Transverse colon (tissue), 4 donors: ENCODE data around the gene GHRHR. TPM values are rescaled to one million over a fixed set of nuclear protein-coding genes. Genes with fewer than 3 reads are reported as not detected.

ENCODE experiments used
- DNase-seq: peaks from one replicate; pipeline ENCODE4 v3.0.0-alpha.2; 2019
- H3K27ac ChIP-seq, 4 donors: fragments of 200-600 bp; sonication (generic); 2 replicates each; pipeline ENCODE4 v1.5.1; 2016 to 2018; ENCODE audit warnings: inconsistent platforms in 4 of 4
- H3K27me3 ChIP-seq: fragments of 200-600 bp; sonication (generic); 2 replicates; pipeline ENCODE4 v1.5.1; 2017; ENCODE audit warnings: inconsistent platforms
- H3K36me3 ChIP-seq, 4 donors: fragments of 200-600 bp; sonication (generic); 2 replicates each; pipeline ENCODE4 v1.5.1; 2017 to 2019; ENCODE audit warnings: inconsistent platforms in 4 of 4
- H3K4me1 ChIP-seq, 4 donors: fragments of 200-600 bp; sonication (generic); 2 replicates each; pipeline ENCODE4 v1.5.1; 2017 to 2020; ENCODE audit warnings: inconsistent platforms in 4 of 4
- H3K4me3 ChIP-seq, 4 donors: fragments of 200-600 bp; sonication (generic); 1 replicate in 1 of 4; 2 replicates in 3 of 4; pipeline versions ENCODE4 v1.5.1 to v1.6.1; 2017 to 2019; ENCODE audit warnings: inconsistent platforms in 4 of 4
- H3K9me3 ChIP-seq, 2 donors: fragments of 200-600 bp; sonication (generic); 2 replicates each; pipeline ENCODE4 v1.5.1; 2017 to 2019; ENCODE audit warnings: inconsistent platforms in 2 of 2
- EP300 ChIP-seq: sonication (generic); formaldehyde crosslinking; IDR thresholded peaks from one replicate; pipeline ENCODE4 v1.6.1; 2017; ENCODE audit warnings: antibody characterized with exemption, low read depth
- POLR2A ChIP-seq: fragments of 450-650 bp; IDR thresholded peaks from one replicate; pipeline ENCODE4 v1.6.1; 2016; ENCODE audit warnings: antibody characterized with exemption, mild to moderate bottlenecking, moderate library complexity
- POLR2AphosphoS5 ChIP-seq, 3 donors: sonication (generic); formaldehyde crosslinking; IDR thresholded peaks; one replicate each; pipeline ENCODE4 v1.6.1; 2016; ENCODE audit warnings: antibody characterized with exemption in 3 of 3
- WGBS, 2 donors: methylation state at CpG; one replicate each; pipeline ENCODE4 v1.1.5; 2018; ENCODE audit warnings: low coverage in 1 of 2; 5-methylcytosine and 5-hydroxymethylcytosine counted together
- in situ Hi-C, 4 donors: fragments of 200-750 bp; cut with MboI; loops; one replicate each; pipeline versions ENCODE4 v1.15.0 to v1.15.1; 2017; ENCODE audit warnings: low sequenced_read_pairs in 3 of 4, low pct_ligation_motif_present in 1 of 4, low pct_unique_long_range_greater_than_20kb in 1 of 4
- intact Hi-C: fragments of 100-400 bp; cut with DNase I; formaldehyde crosslinking; loops from one replicate; pipeline ENCODE4 v1.15.1; 2023; ENCODE audit warnings: low total_unique reads
- total RNA-seq, 4 donors: library from RNA; depleted of rRNA; stranded (reverse); fragments of >200 nt; gene quantifications; one replicate each; pipeline ENCODE4 v1.1.0, GENCODE V29; 2016
- TF ChIP-seq, protein P1 (sequence below), 5 experiments: fragments of 200-600 bp in 3 of 5; fragments of 450-650 bp in 2 of 5; sonication (generic) in 3 of 5; IDR thresholded peaks; 1 replicate in 2 of 5; 2 replicates in 3 of 5; pipeline ENCODE4 v1.5.1; 2016 to 2017; ENCODE audit warnings: antibody characterized with exemption in 5 of 5, inconsistent platforms in 3 of 5, mild to moderate bottlenecking in 2 of 5, moderate library complexity in 1 of 5

Gene GHRHR
- total RNA-seq, 4 donors from 2014 or later = not detected

DNA sequence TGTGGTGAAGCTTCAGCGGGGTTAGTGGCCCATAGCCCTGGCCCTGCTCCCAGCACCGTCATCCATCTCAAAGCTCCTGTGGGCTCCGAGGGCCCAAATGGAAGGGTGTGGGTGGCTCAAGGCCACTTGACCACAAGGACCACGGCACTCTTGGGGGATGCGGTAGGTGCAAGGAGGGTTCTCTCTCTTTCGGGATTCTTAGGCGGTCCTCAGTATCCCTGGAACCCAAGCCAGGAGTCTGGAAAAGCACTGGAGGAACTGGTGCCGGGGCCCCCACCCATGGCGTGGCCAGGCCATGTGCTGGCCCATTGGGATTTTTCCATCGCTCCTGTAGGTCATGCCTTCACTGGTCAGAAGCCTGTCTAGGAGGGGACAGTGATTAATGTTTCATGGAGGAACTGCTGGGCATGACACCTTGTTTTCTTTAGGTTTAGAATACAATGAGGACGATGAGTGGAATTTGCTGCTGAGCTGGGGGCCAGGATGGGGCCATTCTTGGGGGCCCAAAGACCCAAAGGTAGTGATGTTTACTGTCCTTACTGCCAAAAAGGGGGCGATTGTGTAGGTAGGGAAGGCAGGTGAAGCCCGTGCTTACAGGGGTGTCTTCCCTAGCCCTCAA lies 35.4 kb upstream of the GHRHR start:
- H3K9me3 ChIP-seq = peaks cover 0 to 3% of the 10 kb centered on the region in 2 donors
- H3K4me3 ChIP-seq = no peak overlapping the region
- no peak overlapping the region for H3K27ac ChIP-seq
- intact Hi-C loops = no loop called here
- in situ Hi-C loops = no loop called here
- DNase-seq = no peak
- WGBS, 2 donors = 90% methylated on average over 13 of the region's 13 CpGs; no CpG with 5 or more reads in 1 of the 2 donors
- H3K4me1 ChIP-seq = no peaks in the 10 kb centered on the region
- no peaks in the 10 kb centered on the region for H3K36me3 ChIP-seq
- TF ChIP-seq, protein P1, sequence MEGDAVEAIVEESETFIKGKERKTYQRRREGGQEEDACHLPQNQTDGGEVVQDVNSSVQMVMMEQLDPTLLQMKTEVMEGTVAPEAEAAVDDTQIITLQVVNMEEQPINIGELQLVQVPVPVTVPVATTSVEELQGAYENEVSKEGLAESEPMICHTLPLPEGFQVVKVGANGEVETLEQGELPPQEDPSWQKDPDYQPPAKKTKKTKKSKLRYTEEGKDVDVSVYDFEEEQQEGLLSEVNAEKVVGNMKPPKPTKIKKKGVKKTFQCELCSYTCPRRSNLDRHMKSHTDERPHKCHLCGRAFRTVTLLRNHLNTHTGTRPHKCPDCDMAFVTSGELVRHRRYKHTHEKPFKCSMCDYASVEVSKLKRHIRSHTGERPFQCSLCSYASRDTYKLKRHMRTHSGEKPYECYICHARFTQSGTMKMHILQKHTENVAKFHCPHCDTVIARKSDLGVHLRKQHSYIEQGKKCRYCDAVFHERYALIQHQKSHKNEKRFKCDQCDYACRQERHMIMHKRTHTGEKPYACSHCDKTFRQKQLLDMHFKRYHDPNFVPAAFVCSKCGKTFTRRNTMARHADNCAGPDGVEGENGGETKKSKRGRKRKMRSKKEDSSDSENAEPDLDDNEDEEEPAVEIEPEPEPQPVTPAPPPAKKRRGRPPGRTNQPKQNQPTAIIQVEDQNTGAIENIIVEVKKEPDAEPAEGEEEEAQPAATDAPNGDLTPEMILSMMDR (IDR thresholded peaks at IDR 0.05) = no peak
- no peak for TF ChIP-seq EP300
- H3K27me3 ChIP-seq = no peaks in the 10 kb centered on the region

DNA sequence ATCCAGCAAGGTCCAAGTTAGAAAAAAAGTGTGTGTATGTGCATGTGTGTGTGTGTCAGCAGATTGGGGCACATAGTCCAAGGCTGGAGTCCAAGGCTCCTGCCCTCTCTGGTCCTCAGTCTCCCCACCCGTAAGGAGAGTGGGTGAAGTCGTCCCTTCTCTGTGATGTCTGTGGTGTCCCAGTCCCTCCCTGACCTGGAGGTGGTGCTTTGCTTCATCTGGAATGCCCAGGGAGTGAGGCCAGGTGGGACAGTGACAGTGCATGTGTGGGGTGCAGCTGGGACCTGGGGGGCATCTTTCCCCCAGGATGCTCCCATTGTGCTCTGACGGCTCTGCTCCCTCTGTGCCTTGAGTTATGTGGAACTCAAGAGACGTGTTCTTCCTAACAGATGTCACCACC lies 34.1 kb upstream of the GHRHR start:
- Histone ChIP-seq H3K27ac (no peak overlapping the region), H3K4me3 (no peak overlapping the region), H3K4me1 (peaks cover 0 to 1% (median 0%) of the 10 kb centered on the region in 4 donors), H3K27me3 (no peaks in the 10 kb centered on the region), H3K36me3 (no peaks in the 10 kb centered on the region), H3K9me3 (peaks cover 0 to 3% of the 10 kb centered on the region in 2 donors)
- TF ChIP-seq POLR2AphosphoS5 (IDR thresholded peaks at IDR 0.05) (no peak), EP300 (no peak)
- intact Hi-C loops = no loop called here
- 85 to 100% methylated on average over 1 to 4 of the region's 4 CpGs for WGBS, 2 donors
- no peak for DNase-seq
- in situ Hi-C loops = no loop called here

DNA sequence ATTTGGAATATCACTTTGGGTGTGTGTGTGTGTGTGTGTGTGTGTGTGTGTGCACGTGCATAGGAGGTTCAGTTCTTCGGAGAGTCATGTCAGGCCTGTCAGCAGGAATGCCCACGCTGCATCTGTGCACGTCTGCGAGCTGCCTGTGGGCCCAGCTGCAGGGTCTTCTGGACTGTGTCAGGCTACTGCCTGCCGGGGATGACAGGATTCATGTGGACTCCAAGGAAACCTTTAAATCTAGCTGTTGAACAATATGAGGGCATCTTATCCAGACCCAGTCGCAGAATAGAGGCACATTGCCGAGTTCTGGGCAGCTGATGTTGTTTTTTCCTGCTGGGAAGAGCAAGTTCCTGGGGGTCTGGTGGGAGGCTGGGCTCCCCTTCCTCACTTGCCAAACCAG lies 33.1 kb upstream of the GHRHR start:
- H3K9me3 ChIP-seq = peaks cover 0 to 3% of the 10 kb centered on the region in 2 donors
- WGBS, 2 donors = 78% methylated on average over 8 of the region's 8 CpGs; no CpG with 5 or more reads in 1 of the 2 donors
- H3K4me3 ChIP-seq = no peak overlapping the region
- in situ Hi-C loops (no loop called here), intact Hi-C loops (no loop called here)
- no peak for DNase-seq
- no peak for TF ChIP-seq POLR2A
- peak in 2 of 3 donors; percentile 43 to 45 for TF ChIP-seq POLR2AphosphoS5 (IDR thresholded peaks at IDR 0.05)
- no peaks in the 10 kb centered on the region for H3K36me3 ChIP-seq
- no peaks in the 10 kb centered on the region for H3K27me3 ChIP-seq
- H3K27ac ChIP-seq = peak overlapping the region in 1 of 4 donors; percentile 49
- H3K4me1 ChIP-seq = peaks cover 2 to 6% (median 4%) of the 10 kb centered on the region in 4 donors

DNA sequence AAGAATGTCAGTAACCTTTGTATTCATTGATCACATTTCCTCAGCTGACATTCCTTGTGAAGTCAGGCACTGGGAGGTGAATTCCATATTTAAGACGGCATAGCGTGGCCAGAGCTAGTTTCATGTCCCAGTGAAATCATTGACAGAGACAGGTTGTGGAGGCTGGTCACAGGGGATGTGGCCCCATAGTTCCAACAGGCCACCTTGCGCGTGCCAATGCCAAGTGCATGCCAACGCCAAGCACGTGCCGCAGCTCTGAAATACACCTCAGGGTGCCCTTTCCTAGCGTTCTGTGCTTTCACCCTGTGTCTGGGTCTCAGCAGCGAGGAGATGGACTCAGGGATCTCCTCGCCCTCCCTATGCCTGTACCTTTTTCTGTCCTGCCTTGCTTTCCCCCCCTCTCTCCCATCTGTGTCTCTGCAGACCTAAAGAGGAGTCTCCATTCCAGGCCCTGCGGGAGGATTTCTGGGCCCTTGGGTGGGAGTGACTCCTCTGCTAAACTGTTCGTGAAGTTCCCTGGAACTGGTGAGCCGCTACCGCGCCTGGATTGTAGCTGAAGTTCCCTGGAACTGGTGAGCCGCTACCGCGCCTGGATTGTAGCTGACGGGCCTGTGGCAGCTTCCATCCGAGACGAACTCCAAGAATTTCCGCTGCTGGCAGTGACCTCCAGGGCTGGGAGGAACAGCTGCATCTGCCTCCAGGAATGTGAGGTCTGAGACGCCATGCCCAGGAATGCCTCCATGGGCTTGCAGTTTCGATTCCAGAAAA lies 32.4 kb upstream of the GHRHR start:
- H3K36me3 ChIP-seq = no peaks in the 10 kb centered on the region
- TF ChIP-seq, protein P1 (IDR thresholded peaks at IDR 0.05) = no peak
- TF ChIP-seq POLR2A = no peak
- TF ChIP-seq POLR2AphosphoS5 (IDR thresholded peaks at IDR 0.05) = no peak
- no peaks in the 10 kb centered on the region for H3K27me3 ChIP-seq
- peaks cover 2 to 12% (median 7%) of the 10 kb centered on the region in 4 donors for H3K4me1 ChIP-seq
- intact Hi-C loops = no loop called here
- no peak for DNase-seq
- 79 to 83% methylated on average over 2 to 24 of the region's 24 CpGs for WGBS, 2 donors
- peak overlapping the region in 3 of 4 donors; percentile 40 to 49 (median 43) for H3K27ac ChIP-seq
- in situ Hi-C loops = no loop called here
- H3K4me3 ChIP-seq = no peak overlapping the region
- peaks cover 0 to 3% of the 10 kb centered on the region in 2 donors for H3K9me3 ChIP-seq

DNA sequence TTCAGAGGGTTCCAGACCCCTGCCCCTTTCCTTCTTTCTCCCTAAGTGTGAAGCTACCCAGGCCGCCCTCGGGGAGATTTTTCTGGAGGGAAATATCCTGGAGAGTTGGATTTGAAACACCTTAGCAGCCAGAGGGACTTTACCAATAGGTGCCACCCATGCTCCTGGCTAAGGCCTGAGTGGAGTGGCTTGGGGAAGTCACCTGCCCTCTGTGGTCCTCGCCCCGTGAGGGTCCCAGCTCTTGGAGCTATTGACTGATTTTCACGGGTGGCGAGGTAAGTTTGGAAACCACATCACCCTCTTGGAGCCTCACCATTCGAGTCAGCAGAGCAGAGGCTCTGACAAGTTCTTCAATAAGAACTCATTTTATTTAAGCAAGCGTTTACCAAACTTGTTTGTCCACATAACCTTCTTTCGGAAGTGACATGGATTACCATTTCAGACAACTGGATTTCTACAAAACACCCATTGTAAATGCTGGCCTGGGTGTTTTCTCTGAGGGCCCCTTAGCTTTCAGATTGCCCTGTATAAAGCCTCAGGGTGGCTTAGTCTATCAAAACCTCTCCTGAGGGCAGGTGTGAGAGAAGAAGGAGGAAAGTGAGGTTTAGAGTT lies 31.7 kb upstream of the GHRHR start:
- Histone ChIP-seq H3K36me3 (no peaks in the 10 kb centered on the region), H3K27me3 (no peaks in the 10 kb centered on the region), H3K27ac (peak overlapping the region in 2 of 4 donors; percentile 40 to 49), H3K9me3 (peaks cover 0 to 2% of the 10 kb centered on the region in 2 donors), H3K4me1 (peaks cover 2 to 19% (median 14%) of the 10 kb centered on the region in 4 donors), H3K4me3 (no peak overlapping the region)
- intact Hi-C loops (no loop called here), in situ Hi-C loops (no loop called here)
- 67 to 100% methylated on average over 1 to 7 of the region's 9 CpGs for WGBS, 2 donors
- no peak for DNase-seq
- TF ChIP-seq, protein P1 (IDR thresholded peaks at IDR 0.05) = no peak
- no peak for TF ChIP-seq POLR2A
- TF ChIP-seq POLR2AphosphoS5 (IDR thresholded peaks at IDR 0.05) = no peak
- no peak for TF ChIP-seq EP300
